Measurements from ENCODE around the gene PIK3CD.

- no peak for TF ChIP-seq EZH2 (IDR thresholded peaks at IDR 0.05; ENCODE audit: low read depth, unreplicated experiment)
- TF ChIP-seq CTCF (conservative IDR thresholded peaks at IDR 0.05; ENCODE audit: low read depth in 2 of 2) = no peak
- no peak for TF ChIP-seq POLR2AphosphoS5 (IDR thresholded peaks at IDR 0.05; ENCODE audit: low read depth)
- no peak for TF ChIP-seq CREB1 (CRISPR knock-in tag; IDR thresholded peaks at IDR 0.05; ENCODE audit: low read depth)
- no peak for TF ChIP-seq EZH2phosphoT487 (IDR thresholded peaks at IDR 0.05; ENCODE audit: unreplicated experiment)
- TF ChIP-seq JUNB (IDR thresholded peaks at IDR 0.05; ENCODE audit: unreplicated experiment) = no peak
- TF ChIP-seq, protein P1, sequence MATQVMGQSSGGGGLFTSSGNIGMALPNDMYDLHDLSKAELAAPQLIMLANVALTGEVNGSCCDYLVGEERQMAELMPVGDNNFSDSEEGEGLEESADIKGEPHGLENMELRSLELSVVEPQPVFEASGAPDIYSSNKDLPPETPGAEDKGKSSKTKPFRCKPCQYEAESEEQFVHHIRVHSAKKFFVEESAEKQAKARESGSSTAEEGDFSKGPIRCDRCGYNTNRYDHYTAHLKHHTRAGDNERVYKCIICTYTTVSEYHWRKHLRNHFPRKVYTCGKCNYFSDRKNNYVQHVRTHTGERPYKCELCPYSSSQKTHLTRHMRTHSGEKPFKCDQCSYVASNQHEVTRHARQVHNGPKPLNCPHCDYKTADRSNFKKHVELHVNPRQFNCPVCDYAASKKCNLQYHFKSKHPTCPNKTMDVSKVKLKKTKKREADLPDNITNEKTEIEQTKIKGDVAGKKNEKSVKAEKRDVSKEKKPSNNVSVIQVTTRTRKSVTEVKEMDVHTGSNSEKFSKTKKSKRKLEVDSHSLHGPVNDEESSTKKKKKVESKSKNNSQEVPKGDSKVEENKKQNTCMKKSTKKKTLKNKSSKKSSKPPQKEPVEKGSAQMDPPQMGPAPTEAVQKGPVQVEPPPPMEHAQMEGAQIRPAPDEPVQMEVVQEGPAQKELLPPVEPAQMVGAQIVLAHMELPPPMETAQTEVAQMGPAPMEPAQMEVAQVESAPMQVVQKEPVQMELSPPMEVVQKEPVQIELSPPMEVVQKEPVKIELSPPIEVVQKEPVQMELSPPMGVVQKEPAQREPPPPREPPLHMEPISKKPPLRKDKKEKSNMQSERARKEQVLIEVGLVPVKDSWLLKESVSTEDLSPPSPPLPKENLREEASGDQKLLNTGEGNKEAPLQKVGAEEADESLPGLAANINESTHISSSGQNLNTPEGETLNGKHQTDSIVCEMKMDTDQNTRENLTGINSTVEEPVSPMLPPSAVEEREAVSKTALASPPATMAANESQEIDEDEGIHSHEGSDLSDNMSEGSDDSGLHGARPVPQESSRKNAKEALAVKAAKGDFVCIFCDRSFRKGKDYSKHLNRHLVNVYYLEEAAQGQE (IDR thresholded peaks at IDR 0.05; ENCODE audit: unreplicated experiment) = no peak
- no peak for TF ChIP-seq STAT1 (IDR thresholded peaks at IDR 0.05; ENCODE audit: unreplicated experiment)
- no peak for TF ChIP-seq ETS1 (IDR thresholded peaks at IDR 0.05)
Observed at GRCh38 chr1:9612162-9612845, 39.2 kb upstream of the PIK3CD start.
